Measurements from ENCODE around the gene ETV1.
"Not testable (repeated sequence)": the region's sequence is repeated elsewhere in the genome, so short reads cannot be mapped to it uniquely, and the experiment has no call there.

Gene ETV1

GRCh38 chr7:13920053-13920697 is 69.3 kb downstream of the ETV1 start:
- peak; percentile 89 for DNase-seq

- DNase-seq: not testable (repeated sequence)
These were observed 71.1 kb downstream of the ETV1 start for GRCh38 chr7:13918333-13918732.

DNA sequence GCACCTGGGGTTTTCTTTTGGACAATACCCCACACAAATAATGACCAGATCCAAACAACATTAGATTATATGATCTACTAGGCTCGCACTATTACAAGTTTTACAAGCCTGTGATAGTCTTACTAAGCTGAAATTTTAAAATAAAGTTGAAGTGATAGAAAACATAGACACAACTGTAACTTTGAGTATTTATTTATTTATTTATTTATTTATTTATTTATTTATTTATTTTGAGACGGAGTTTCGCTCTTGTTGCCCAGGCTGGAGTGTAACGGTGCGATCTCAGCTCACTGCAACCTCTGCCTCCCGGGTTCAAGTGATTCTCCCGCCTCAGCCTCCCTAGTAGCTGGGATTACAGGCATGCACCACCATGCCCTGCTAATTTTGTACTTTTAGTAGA is 72.4 kb downstream of the ETV1 start:
- DNase-seq: not testable (repeated sequence)

GRCh38 chr7:13915891-13916290 is 73.6 kb downstream of the ETV1 start:
- no peak for DNase-seq

- DNase-seq: no peak
These were observed 76.7 kb downstream of the ETV1 start for GRCh38 chr7:13912715-13913278.

DNA sequence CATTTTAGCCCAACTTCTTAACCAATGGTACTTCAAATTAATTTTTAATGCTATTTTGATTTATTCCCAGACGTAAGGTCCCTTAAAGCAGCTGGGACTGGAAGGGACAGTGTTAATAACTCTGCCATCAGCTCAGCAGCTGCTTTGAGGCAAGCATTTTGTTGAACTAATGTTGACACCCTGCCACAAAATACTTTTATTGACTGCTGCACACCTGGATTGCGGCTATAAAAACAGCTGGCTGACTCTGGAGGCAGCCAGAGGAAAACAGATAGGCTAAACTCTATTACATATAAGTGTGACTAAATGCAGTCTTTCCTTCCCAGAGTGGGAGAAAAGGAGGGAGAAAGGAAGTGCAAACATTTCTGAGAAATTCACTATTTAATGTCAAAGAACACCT is 77.6 kb downstream of the ETV1 start:
- no peak for DNase-seq

- no peak for DNase-seq
These were observed 78.5 kb downstream of the ETV1 start for GRCh38 chr7:13910805-13911551.

DNA sequence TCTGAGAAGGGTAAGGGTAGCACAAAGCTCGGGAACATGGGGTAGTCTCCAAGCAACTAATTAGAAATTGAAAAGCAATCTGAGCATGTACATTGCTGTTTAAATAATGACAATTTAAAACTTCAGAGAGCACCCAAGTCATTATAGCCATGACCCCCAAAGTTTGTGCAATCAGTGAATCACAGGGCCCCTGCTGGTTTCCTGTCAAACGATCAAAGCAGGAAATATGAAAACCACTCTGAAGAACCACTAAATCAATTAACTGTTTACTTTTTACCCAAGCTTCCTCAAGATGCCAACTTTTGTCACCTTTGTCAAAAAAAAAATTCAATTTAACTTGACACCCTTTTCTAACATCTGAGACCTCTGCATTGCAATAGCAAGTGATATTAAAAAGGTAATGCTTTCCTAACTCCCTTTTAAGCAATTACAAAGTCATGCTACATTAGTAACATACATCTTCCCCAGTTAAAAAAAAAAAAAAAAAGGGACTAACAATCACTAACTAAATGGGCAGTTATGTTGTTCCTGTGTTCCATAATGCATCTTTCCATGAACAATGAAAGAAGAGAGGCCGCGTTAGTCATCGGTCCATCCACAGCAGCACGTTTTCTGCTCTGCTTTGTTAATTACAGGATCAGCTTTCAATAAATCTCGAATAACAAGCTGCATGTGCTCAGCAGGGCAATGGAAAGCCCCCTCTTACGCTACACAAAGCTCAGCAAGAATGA is 80.6 kb downstream of the ETV1 start:
- peak; percentile 82 for DNase-seq

DNA sequence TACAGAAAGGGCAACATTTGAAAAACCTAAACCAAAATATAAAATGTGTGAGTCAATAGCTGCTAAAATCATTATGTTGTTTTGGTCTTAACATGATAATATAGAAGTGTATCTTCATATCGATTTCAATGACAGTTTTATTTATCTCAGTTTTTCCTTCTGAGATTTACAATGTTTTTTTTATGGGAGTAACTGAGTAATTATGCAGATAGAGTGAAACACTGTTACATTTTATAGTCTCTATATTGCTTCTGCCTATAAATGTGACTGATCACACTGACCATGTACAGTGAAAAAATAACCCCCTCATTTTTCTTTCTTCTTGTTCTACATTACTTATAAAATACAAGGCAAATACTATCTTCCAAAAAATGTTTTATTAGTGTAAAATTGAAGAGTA is 81.6 kb downstream of the ETV1 start:
- no peak for DNase-seq

- DNase-seq: no peak
These were observed 84.8 kb downstream of the ETV1 start for GRCh38 chr7:13904689-13905088.

DNA sequence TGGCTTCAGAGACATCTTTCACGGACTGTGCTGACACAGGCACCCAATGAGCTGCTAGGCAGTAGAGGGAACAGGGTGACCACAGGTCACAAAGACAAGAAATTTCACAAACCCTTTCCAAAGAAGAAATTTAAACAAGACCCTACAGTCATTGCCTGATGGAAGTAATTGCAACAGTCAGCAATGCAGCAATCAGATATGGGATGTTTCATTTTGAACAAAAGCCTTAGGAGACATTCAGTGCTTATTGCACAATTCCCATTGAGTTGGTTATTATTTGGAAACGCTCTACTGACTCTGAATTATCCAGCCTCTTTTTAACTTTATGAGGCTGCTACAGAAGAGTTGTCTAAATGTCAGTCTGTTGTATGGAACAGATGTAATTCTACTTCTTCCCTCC is 85.5 kb downstream of the ETV1 start:
- no peak for DNase-seq

DNA sequence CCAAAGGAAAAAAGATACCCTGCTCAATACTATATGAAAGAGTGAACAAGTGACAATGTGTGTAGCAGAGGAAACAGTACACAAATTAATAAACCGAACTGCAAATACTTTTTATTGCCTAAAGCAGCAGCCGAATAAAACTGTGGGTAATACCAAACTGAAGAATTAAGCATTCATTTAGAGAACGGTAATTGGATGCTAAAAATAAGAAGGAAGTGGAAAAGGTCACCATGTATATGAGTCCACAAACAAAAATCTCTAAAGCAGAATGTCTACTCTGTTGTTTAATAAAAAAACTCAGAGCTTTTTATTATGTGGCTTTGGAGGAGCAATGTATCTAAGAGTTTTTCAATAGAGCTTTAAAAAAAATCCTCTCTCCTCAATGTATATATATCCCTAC is 87.9 kb downstream of the ETV1 start:
- no peak for DNase-seq

GRCh38 chr7:13898957-13899670 is 90.4 kb downstream of the ETV1 start:
- no peak for DNase-seq

- DNase-seq: no peak
These were observed 91.6 kb downstream of the ETV1 start for GRCh38 chr7:13897819-13898218.

- DNase-seq: peak; percentile 59
These were observed 94.5 kb downstream of the ETV1 start for GRCh38 chr7:13894954-13895353.

DNA sequence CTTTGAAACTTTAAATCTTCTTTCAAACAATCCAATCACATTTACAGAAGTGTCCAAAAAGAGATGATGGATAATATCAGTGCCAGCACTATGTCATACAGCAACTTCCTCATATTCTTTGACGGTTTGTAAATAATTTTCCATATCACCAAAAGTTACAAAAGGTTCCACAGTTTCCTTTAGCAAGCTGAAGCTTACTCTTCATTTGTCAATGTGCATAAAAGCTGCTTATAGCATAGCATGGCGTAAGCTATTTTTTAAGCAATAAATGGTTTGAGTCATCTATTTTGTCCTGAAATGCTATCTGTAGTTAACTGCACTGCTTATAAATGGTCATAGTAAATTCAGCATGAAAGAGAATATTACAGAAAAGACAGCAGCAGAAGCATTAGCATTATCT is 95.1 kb downstream of the ETV1 start:
- no peak for DNase-seq

GRCh38 chr7:13890793-13891192 is 98.7 kb downstream of the ETV1 start:
- DNase-seq: no peak

DNA sequence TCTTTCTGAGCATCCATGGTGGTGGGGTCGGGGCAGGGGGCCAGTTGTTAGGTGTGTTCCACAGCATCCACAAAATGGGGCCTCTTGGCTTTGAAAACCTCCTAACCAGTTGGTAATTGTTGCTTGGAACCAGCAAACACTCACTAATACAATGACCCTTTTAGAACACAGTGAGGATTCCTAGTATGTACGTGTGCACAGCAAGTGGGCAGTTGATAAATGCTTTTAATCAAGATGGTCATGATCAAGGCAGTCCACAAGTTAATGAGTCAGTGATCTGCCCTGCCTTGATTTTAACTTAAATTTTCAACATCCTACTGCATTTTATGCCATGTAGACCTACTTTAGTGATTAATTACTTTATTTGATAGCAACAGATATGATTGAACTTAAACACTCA is 103.1 kb downstream of the ETV1 start:
- DNase-seq: no peak

GRCh38 chr7:13882051-13882450 is 107.4 kb downstream of the ETV1 start:
- DNase-seq: no peak

DNA sequence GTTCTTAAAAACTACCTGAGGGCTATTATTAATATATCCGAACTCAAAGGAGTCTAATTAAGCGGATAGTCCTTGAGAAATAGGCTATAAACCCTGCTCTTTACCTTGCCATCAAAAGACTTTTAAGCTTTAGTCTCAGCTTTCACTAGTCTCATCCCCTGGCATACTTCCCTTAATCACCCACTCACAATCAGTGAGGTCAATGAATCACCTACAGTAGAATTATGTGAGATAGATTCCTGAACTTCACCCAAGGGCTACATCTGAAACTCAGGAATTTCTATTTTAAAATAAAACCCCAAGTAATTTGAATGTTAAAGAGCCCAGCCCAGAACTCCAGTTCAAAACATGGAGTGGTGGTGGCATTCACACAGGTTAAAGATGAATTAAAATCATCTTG is 108.7 kb downstream of the ETV1 start:
- DNase-seq: no peak

- no peak for DNase-seq
These were observed 109.3 kb downstream of the ETV1 start for GRCh38 chr7:13879994-13880686.

DNA sequence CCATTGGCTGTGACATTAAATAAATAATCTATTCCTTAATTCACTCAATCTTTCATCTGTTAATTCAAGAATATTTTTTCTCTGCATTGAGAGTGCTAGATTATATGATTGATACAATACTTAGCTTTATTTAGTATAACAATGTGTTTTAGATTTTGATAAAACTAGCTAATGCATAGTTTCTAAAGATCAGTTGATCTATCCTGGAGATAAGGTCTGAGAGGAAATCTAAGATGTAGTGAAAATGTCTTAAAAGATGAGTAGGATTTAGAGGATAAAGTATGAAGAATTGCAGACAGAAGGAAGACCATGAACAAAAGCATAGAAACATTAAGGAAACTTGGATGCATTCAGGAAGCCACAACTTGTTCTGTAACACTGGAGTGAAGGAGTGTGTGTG is 110.3 kb downstream of the ETV1 start:
- DNase-seq: no peak
